Activated CD4-positive, alpha-beta T cell treated with anti-CD3 and anti-CD28 coated beads, Interleukin-2, amount 10 ng/mL, durations not matched to agents 24 days and 14 days (primary cell): ENCODE data around the gene FAM111A. TPM values are rescaled to one million over a fixed set of nuclear protein-coding genes. Genes with fewer than 3 reads are reported as not detected.

ENCODE experiments used
- DNase-seq: peaks from one replicate; pipeline ENCODE4 v3.0.0; 2022
- H3K27ac Mint-ChIP-seq: one replicate; pipeline ENCODE4 v1.8.0; 2022; ENCODE audit warnings: mild to moderate bottlenecking, mixed read lengths
- H3K27me3 Mint-ChIP-seq: one replicate; pipeline ENCODE4 v1.8.0; 2022; ENCODE audit warnings: mixed read lengths
- H3K36me3 Mint-ChIP-seq: one replicate; pipeline ENCODE4 v1.8.0; 2022; ENCODE audit warnings: low read depth, mild to moderate bottlenecking, mixed read lengths
- H3K4me1 Mint-ChIP-seq: one replicate; pipeline ENCODE4 v1.8.0; 2021; ENCODE audit warnings: mixed read lengths
- H3K4me3 Mint-ChIP-seq: one replicate; pipeline ENCODE4 v1.8.0; 2022; ENCODE audit warnings: mild to moderate bottlenecking, moderate library complexity, mixed read lengths
- H3K9me3 Mint-ChIP-seq: one replicate; pipeline ENCODE4 v1.8.0; 2021; ENCODE audit warnings: mixed read lengths
- intact Hi-C: fragments of 100-400 bp; cut with micrococcal nuclease; formaldehyde crosslinking; loops from one replicate; pipeline ENCODE4 v1.15.1; 2023
- total RNA-seq: library from RNA; stranded (reverse); gene quantifications from 2 replicates; pipeline ENCODE4 v1.2.3, GENCODE V29; 2022

Gene FAM111A
- total RNA-seq, 1 donor from 2014 or later, result 71.2 TPM

DNA sequence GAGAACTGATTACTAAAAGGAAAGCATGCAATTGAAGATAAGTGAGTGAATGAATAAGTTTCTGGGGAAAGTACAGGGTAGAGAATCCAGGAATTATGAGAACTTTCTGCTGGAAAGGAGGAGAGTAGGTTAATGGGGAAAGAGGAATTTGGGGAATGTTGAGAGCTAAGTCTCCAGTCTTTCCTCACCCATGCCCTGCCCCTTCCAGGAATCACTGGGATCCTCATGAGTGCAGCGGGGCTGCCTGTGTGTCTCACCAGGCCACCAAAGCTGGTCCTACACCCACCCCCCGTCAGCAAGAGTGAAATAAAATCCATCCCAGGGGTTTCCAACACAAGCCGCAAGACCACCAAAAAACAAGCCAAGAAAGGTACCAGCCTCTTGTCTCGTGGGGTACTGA, 46.3 kb downstream of the FAM111A start:
- no peak overlapping the region for H3K27ac Mint-ChIP-seq
- DNase-seq, result no peak
- intact Hi-C loops, result no loop called here
- H3K36me3 Mint-ChIP-seq, result no peaks in the 10 kb centered on the region
- no peaks in the 10 kb centered on the region for H3K9me3 Mint-ChIP-seq
- H3K4me3 Mint-ChIP-seq, result no peak overlapping the region
- H3K27me3 Mint-ChIP-seq, result peaks cover 31% of the 10 kb centered on the region
- H3K4me1 Mint-ChIP-seq, result peaks cover 2% of the 10 kb centered on the region

DNA sequence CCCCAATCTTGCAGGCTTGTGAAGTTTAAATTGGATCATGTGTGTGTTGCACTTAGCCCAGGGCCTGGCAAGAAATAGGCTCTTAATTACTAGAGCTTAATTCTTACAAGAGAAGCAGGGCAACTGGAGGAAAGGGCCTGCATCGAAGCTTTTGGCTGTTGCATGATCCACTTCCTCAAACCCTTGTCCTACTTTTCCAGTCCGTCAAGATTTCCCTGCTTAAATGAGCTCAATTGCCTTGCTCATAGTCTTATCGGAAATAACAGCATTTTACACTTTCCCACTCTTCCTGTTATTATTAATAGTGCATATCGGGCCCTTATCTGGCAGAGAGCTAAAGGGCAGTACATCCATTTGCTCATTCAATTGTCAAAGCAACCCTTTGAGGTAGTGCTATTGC, 47.3 kb downstream of the FAM111A start:
- DNase-seq, result no peak
- peaks cover 2% of the 10 kb centered on the region for H3K4me1 Mint-ChIP-seq
- H3K4me3 Mint-ChIP-seq, result no peak overlapping the region
- H3K9me3 Mint-ChIP-seq, result no peaks in the 10 kb centered on the region
- no peak overlapping the region for H3K27ac Mint-ChIP-seq
- intact Hi-C loops, result no loop called here
- no peaks in the 10 kb centered on the region for H3K36me3 Mint-ChIP-seq
- H3K27me3 Mint-ChIP-seq, result peaks cover 31% of the 10 kb centered on the region

DNA sequence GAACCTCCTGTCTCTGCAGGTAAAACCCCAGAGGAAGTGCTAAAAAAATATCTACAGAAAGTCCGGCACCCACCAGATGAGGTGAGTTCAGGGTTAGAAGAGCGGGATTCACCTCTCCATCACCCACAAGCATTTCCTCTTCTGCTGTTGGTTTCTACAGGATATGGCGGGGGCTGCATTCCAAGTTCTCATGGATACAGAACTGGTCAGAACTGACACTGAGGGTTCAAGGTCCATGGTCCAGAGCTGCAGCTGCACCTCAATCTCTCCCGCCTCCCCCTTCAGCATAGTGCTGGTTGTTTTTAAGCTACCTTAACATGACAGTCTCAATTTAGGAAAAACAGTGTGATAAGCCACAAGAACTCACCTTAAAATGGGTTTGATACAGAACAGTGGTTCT, 48.4 kb downstream of the FAM111A start:
- H3K9me3 Mint-ChIP-seq, result no peaks in the 10 kb centered on the region
- no peak overlapping the region for H3K4me3 Mint-ChIP-seq
- H3K27me3 Mint-ChIP-seq, result peaks cover 30% of the 10 kb centered on the region
- DNase-seq, result no peak
- no peaks in the 10 kb centered on the region for H3K36me3 Mint-ChIP-seq
- peaks cover 1% of the 10 kb centered on the region for H3K4me1 Mint-ChIP-seq
- no peak overlapping the region for H3K27ac Mint-ChIP-seq
- intact Hi-C loops, result no loop called here

DNA sequence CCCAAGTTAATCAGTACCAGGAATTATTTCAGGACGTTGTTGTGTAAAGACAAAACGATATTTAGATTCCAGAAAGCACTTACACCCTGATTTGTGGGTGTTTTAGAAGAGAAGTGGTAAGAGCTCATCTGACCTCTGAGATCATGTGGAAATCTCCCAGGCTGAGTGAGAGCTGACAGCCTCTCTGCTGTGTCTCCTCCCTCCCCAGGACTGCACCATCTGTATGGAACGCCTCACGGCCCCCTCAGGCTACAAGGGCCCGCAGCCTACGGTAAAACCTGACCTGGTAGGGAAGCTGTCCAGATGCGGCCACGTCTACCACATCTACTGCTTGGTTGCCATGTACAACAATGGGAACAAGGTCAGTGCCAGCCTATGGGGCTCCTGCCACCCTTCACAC, 49.2 kb downstream of the FAM111A start:
- Mint-ChIP-seq H3K27ac (no peak overlapping the region), H3K4me1 (no peaks in the 10 kb centered on the region), H3K27me3 (peaks cover 28% of the 10 kb centered on the region), H3K4me3 (no peak overlapping the region), H3K9me3 (no peaks in the 10 kb centered on the region), H3K36me3 (no peaks in the 10 kb centered on the region)
- intact Hi-C loops, result no loop called here
- no peak for DNase-seq

DNA sequence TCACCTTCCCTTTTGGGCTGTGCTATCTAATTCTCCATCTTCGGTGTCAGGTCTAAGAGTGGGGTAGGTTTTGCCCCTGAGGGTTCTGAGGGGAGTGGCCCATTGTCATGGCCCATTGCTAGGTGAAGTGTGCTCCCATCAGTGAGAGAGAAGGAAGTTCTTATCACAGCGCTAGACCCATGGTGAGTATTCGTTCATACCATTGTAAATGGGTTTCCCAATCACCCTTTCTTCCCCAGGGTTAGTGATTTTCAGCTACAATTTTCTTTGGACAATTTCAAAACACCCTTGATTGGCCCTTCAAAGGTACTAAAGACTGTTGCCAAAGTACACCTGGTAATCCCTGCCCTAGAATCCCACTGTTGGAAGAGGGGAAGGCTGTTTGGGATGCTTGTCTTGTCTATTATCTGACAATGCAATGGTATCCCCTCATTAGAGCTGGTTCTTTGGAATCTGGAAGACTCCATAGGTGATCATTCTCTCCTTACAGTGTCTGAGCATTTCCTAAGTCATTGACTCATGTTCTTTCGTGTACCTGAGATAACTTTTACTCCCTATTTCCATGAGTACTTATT, 49.9 kb downstream of the FAM111A start:
- Mint-ChIP-seq H3K4me3 (no peak overlapping the region), H3K4me1 (no peaks in the 10 kb centered on the region), H3K27me3 (peaks cover 29% of the 10 kb centered on the region), H3K27ac (no peak overlapping the region), H3K36me3 (no peaks in the 10 kb centered on the region), H3K9me3 (no peaks in the 10 kb centered on the region)
- intact Hi-C loops, result no loop called here
- DNase-seq, result no peak

DNA sequence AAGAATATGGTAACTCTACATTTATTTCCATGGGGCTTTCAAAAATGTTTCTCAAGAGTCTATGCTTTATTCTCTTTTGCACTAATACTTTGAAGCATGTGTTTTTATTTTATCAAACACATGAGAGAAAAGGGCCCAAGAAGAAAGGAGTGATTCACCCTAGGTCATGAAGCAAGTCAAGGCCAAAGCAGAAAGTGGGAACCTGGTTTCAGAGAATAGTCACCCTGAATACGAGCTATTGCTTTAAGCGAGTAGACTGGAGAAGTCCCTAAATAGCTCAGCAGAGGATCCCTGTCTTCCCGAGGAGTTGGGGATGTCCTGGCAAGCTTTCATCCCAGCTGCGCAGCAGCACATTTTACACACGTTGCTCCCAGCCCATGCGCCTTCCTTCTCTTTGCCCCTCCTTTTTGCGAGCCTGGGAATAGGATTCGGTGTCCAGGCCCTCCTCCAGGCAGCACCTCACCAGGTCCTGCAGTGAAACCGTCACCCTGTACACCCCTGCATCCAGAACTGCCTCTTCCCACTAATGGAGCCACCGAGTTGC, 51.0 kb downstream of the FAM111A start:
- no peak overlapping the region for H3K27ac Mint-ChIP-seq
- H3K4me3 Mint-ChIP-seq, result no peak overlapping the region
- DNase-seq, result no peak
- H3K36me3 Mint-ChIP-seq, result no peaks in the 10 kb centered on the region
- no peaks in the 10 kb centered on the region for H3K4me1 Mint-ChIP-seq
- no peaks in the 10 kb centered on the region for H3K9me3 Mint-ChIP-seq
- H3K27me3 Mint-ChIP-seq, result peaks cover 33% of the 10 kb centered on the region
- intact Hi-C loops, result no loop called here

DNA sequence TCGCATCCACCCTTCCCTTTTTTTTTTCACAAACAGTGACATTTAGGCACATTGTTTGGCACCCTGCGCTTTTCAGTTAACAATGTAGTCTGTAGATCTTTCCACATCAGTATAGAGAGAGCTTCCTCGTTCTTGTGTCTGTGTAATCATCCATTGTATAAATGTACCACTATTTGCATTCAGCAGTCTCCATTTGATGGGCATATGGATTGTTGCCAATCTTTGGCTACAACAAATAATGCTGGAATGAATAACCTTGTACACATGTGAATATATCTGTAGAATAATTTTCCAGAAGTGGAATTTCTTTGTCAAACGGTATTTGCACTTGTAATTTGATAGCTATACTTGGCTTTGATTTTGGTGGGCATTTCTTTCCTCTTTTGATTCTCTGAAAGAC, 52.9 kb downstream of the FAM111A start:
- Mint-ChIP-seq H3K36me3 (no peaks in the 10 kb centered on the region), H3K4me3 (no peak overlapping the region), H3K27me3 (peaks cover 32% of the 10 kb centered on the region), H3K4me1 (peaks cover 10% of the 10 kb centered on the region), H3K9me3 (no peaks in the 10 kb centered on the region), H3K27ac (no peak overlapping the region)
- DNase-seq, result no peak
- intact Hi-C loops, result no loop called here

DNA sequence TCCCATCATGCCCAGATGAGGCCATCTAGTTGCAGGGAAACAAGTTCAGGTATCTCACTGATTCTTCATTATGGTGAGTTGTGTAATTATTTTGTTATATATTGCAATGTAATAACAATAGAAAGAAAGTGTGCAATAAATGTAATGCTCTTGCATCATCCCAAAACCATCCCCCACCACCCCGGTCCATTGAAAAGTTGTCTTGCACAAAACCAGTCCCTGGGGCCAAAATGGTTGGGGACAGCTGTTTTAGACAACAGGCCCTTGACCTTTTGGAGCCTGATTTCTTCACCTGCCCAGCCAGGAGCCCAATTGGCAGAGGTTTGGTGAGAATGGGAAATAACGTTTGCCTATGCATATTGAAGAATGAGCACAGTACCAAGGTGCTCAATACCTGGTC, 54.1 kb downstream of the FAM111A start:
- Mint-ChIP-seq H3K9me3 (no peaks in the 10 kb centered on the region), H3K4me3 (no peak overlapping the region), H3K36me3 (no peaks in the 10 kb centered on the region), H3K27ac (no peak overlapping the region), H3K27me3 (peaks cover 27% of the 10 kb centered on the region), H3K4me1 (peaks cover 10% of the 10 kb centered on the region)
- no peak for DNase-seq
- intact Hi-C loops, result no loop called here

DNA sequence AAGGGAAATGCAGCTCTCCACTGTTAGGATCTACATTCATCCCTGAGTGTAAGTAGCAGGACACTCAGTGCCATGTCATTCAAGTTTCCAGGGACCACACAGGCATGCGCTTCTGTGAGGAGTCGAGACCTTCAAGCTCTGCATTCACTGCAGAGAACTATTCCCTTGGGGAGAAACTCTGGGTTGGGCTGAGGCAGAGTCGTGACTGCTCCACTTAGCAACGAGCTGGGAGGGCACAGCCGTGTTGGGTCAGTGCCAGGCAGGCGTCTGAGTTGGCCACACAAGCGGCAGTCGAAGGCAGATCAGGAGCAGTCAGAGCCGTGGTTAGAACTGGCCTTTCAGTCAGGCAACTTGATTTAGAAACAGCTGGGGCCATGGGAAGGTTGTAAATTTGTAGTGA, 55.3 kb downstream of the FAM111A start:
- H3K27ac Mint-ChIP-seq, result no peak overlapping the region
- no peaks in the 10 kb centered on the region for H3K36me3 Mint-ChIP-seq
- intact Hi-C loops, result no loop called here
- H3K9me3 Mint-ChIP-seq, result no peaks in the 10 kb centered on the region
- H3K4me1 Mint-ChIP-seq, result peaks cover 10% of the 10 kb centered on the region
- DNase-seq, result no peak
- no peak overlapping the region for H3K4me3 Mint-ChIP-seq
- peaks cover 25% of the 10 kb centered on the region for H3K27me3 Mint-ChIP-seq

DNA sequence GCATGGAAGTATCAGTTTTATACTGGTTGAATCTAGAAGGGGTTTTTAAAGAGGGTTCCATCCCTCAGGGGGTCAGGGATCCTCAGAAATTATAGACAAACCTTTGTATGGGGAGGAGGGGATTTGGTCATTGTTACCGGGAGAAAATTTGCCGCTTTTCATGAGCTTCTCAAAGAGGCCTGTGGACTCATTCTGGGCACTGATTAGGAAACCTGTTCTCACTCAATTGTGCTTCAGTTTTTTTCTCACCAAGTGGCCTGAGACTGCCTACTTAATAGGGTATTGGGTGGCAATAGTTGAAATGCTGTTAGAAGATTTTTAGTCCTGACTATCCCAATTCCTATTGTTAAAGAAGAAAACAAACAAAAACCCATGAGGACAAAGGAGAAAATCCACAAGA, 56.1 kb downstream of the FAM111A start:
- Mint-ChIP-seq H3K36me3 (no peaks in the 10 kb centered on the region), H3K9me3 (no peaks in the 10 kb centered on the region), H3K4me3 (no peak overlapping the region), H3K27me3 (peaks cover 23% of the 10 kb centered on the region), H3K27ac (no peak overlapping the region), H3K4me1 (peaks cover 10% of the 10 kb centered on the region)
- DNase-seq, result no peak
- intact Hi-C loops, result no loop called here

DNA sequence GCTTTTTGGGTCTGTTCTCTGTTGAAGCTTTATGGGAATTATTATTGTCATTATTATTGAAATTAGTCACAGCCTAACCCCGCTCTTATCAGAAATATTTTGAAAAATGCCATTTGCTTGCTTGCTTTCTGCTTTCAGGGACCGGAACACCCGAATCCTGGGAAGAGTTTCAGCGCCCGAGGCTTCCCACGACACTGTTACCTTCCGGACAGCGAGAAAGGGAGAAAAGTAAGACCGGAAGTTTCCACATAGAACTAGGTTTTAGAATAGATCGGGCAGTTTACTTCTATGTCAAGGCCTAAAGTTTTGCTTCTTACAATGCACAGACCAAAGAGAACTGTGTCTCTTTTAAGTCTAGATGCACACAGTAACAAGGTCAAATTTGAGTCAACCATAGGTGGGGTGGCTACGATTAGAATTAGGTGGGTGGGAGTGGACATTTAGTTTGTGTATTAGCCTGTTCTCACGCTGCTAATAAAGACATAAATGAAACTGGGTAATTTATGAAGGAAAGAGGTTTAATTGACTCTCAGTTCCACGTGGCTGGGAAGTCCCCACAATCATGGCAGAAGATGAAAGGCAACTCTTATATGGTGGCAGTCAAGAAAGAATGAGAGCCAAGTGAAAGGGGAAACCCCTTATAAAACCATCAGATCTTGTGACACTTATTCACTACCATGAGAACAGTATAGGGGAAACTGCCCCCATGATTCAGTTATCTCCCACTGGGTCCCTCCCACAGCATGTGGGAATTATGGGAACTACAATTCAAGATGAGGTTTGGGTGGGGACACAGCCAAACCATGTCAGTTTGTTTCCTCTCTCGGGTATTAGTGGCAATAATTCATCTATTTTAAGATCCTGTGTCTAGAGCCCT, 57.1 kb downstream of the FAM111A start:
- H3K9me3 Mint-ChIP-seq, result no peaks in the 10 kb centered on the region
- no peak for DNase-seq
- intact Hi-C loops, result loop anchor here (2.0 kb wide), 1 partner anchor 29 kb away; no protein-coding TSS in a partner anchor
- peaks cover 24% of the 10 kb centered on the region for H3K27me3 Mint-ChIP-seq
- H3K27ac Mint-ChIP-seq, result peak overlapping the region; percentile 10
- peaks cover 12% of the 10 kb centered on the region for H3K4me1 Mint-ChIP-seq
- no peaks in the 10 kb centered on the region for H3K36me3 Mint-ChIP-seq
- no peak overlapping the region for H3K4me3 Mint-ChIP-seq

DNA sequence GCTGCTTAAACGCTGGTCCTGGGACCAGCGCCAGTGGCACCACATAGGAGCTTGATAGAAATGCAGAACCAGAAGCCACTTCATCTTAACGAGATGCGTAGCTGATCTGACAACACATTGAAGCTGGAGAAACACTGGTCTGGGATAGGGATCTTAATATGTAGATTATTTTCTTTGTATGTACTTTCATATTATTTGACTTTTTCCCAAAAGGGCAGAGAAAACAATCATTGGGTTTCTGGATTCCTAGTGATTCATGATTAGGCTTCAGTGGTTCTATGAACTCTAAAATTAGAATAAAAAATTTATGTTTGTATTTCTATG, 57.7 kb downstream of the FAM111A start:
- H3K4me3 Mint-ChIP-seq, result no peak overlapping the region
- H3K27ac Mint-ChIP-seq, result peak overlapping the region; percentile 10
- H3K9me3 Mint-ChIP-seq, result no peaks in the 10 kb centered on the region
- intact Hi-C loops, result loop anchor here (2.0 kb wide), 1 partner anchor 30 kb away; no protein-coding TSS in a partner anchor
- no peak for DNase-seq
- H3K4me1 Mint-ChIP-seq, result peaks cover 12% of the 10 kb centered on the region
- no peaks in the 10 kb centered on the region for H3K36me3 Mint-ChIP-seq
- H3K27me3 Mint-ChIP-seq, result peaks cover 26% of the 10 kb centered on the region

DNA sequence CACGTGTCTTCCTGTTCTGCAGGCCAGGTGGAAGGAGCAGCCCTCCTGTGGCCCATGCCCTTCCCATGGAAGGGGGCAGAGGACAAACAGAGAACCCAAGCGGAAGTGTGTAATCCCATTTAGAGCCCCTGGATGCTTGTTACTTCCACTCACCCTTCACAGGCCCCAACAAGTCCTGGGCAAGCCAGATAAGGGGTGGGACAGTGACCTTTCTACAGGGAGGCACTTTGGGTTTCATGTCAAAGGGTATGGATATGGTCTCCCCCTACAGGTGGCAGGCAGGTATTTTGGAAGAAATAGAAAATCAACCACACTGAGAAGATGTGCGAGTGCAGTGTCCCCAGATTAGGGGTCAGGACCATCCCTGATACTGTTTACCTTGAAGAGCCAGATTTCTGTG, 58.7 kb downstream of the FAM111A start:
- intact Hi-C loops, result loop anchor here (2.0 kb wide), 1 partner anchor 31 kb away; no protein-coding TSS in a partner anchor
- Mint-ChIP-seq H3K4me3 (no peak overlapping the region), H3K9me3 (no peaks in the 10 kb centered on the region)

More for the DNA sequence above, 58.7 kb downstream of the FAM111A start:
- Mint-ChIP-seq H3K36me3 (no peaks in the 10 kb centered on the region), H3K27ac (no peak overlapping the region), H3K4me1 (peaks cover 12% of the 10 kb centered on the region), H3K27me3 (peaks cover 33% of the 10 kb centered on the region)
- no peak for DNase-seq
